HEK293T (cell line): ENCODE measurements around the gene ADD1.

Experiments used
- BHLHE40 ChIP-seq: fragments of 450-650 bp; IDR thresholded peaks from 2 replicates; pipeline ENCODE4 v1.6.1; 2016; ENCODE audit warnings: mild to moderate bottlenecking, moderate library complexity, borderline replicate concordance
- ELF4 ChIP-seq: fragments of 450-650 bp; IDR thresholded peaks from 2 replicates; pipeline ENCODE4 v1.6.1; 2017; ENCODE audit warnings: antibody characterized with exemption
- FOXM1 ChIP-seq: fragments of 450-650 bp; IDR thresholded peaks from 2 replicates; pipeline ENCODE4 v1.6.1; 2017; ENCODE audit warnings: mild to moderate bottlenecking, borderline replicate concordance
- HDGF ChIP-seq: fragments of 450-650 bp; IDR thresholded peaks from 2 replicates; pipeline ENCODE4 v1.6.1; 2017; ENCODE audit warnings: antibody characterized with exemption, borderline replicate concordance
- LEF1 ChIP-seq: fragments of 450-650 bp; IDR thresholded peaks from 2 replicates; pipeline ENCODE4 v1.6.1; 2017; ENCODE audit warnings: mild to moderate bottlenecking, borderline replicate concordance
- TARDBP ChIP-seq: fragments of 450-650 bp; IDR thresholded peaks from 2 replicates; pipeline ENCODE4 v1.6.1; 2016
- ZNF384 ChIP-seq: fragments of 450-650 bp; IDR thresholded peaks from 2 replicates; pipeline ENCODE4 v1.6.1; 2016

GRCh38 chr4:2873329-2873728, 29.7 kb downstream of the ADD1 start:
- no peak for TF ChIP-seq ELF4
- TF ChIP-seq BHLHE40: no peak
- no peak for TF ChIP-seq ZNF384
- no peak for TF ChIP-seq HDGF
- no peak for TF ChIP-seq TARDBP
- no peak for TF ChIP-seq LEF1
- no peak for TF ChIP-seq FOXM1
